ENCODE measurements around the gene TXNRD3.
A peak's percentile ranks its signal among the peaks of the same experiment; 100 is the strongest.

Gene TXNRD3

DNA sequence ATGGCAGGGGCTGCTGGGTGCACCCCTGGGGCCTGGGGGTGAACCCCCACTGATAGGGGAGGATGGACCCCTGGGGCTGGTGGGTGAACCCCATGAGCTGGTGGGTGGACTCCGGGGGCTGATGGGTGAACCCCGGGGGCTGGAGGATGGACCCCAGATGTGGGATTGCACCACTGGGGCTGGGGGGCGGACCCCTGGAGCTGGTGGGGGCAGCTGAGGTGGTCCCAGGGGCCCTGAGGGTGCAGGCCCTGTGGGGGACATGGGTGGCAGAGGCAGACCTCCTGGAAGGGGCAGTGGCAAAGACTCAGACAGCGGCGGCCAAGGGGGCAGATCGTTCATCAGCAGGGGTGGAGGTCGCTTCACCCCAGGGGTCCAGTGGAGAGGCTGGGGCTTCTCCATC, 17.4 kb upstream of the TXNRD3 start:
- DNase-seq, result no peak

DNA sequence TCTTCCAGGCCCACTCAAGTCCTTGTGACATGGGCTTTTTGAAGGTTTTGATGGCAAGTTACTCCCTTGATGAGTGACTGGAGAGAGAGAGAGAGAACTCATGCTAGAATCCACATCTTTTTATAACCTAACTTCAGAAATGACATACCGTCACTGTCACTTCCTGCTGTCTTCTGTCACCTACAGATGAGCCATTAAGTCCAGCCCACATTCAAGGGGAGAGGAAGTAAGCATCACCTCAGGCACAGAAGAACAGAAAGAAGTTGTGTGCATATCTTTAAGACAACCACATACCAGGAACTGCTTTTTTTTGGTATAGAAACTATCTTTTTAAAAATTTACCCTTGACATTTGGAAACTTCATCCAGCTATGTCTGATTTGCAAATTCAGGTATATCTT, 16.6 kb upstream of the TXNRD3 start:
- no peak for DNase-seq

DNA sequence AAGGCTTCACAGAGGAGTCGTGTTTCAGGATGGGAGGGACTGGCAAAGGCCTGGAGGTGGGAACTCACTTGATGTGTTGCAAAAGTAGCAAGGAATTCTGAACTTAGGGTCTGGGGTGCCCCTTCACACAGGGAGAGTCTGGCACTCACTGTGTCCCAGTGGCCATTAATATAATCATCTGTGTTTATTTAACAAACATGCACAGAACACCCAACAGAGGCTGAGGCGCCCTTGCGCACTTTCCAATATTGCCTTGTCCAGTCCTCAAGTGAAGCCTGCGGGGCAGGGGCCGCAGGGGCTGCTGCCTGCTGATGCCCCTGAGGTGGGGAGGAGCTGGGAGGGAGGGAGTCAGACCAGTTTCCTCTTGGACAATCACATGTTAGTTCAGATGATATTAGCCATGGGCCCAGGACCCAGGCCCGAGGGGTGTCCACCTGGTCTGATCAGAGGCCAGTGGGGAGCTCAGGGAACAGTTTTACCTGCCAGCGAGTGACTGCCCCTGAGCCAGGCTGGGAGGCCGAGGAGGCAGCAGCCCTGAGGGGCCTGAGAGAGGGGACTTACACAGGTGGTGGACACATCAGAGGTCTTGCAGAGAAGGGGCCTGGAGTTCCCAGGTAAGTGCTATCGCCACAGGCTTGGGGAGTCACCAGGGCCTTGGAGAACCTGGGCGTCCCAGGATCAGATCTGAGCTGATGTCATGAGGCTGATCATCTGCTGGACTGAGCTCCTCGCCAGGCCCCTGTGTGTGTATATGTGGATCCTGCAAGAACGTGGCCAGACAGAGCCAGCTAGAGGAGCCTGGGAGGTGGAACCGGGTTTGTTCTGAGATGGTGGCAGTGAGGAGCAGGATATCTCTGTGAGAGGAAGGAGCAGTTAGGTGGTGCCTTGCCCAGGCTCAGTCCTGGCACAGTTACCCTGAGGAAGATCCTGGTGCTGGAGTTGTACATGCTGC, 13.8 kb upstream of the TXNRD3 start:
- DNase-seq, result no peak

DNA sequence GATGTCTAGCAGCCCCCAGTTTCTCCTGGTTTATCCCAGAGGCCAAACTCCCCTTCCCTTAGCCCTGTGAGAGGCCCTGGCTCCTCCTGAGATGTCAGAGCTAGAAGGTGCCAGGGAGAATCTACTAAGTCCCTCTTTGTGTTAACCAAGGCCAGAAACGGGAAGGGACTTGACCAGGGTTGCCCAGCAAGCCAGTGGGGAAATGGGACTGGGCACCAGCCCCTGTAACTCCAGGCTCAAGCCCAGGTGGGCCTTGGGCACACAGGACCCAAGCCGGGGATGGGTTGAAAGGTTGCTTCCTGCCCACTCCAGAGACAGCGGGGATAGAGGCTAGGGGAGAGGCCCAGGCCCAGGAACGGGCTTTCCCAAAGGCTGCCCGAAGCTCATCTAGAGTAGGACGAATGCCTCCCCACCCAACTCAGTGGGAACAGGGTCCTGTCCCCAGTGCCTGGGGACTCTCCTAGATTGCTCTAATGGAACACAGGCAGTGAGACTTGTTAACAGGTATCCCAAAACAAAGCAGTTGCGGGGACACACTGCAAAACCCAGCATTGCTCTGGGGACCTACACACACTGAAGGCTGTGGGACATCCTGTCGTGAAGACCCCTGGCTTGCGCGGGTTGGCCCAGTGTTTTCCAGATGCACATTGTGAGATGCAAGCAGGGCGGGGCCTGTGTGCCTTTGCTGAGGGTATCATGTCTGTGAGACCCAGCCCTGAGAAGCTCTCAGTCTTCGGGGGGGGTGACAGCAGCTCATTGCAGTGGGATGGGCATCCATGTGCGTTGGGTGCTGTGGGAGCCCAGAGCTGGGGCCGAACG, 12.9 kb upstream of the TXNRD3 start:
- no peak for DNase-seq

DNA sequence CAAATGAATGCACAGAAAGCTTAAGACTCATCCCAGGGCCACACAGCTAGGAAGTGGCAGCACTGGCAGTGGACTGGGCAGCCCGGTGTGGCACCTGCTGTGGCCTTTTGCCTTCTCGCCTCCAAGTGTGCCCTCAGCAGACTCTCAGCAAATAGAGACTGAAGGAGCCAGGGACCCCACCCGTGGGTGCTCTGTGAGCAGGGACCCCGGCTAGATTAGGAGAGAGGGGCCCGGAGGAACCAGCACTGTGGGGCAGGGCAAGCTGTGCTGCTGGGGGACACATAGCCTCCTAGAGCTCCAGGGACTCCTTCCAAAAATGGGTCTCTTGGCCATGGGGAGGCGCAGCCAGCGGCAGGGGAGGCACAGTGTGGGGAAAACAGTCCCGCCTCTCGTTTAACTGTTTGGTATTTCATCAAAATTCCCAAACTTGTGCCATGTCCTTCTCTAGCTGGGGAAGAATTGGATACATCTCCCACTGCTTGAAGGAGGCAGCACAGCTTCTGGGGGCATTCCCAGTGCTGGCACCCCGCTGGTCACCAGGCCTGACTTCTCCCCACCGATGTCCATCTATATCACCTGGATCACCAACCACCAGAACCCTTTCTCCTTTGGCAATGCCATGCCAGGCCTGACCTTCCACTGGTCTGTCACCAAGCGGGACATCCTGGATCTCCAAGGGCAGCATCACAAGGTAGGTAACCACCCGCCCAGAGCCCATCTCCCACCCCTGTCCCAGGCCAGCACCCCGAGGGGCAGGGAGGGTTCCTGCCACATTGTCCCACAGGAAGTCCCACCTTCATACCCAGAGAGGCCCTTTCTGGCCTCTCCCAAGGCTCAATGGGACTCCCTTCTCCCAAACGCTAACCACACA, 12.0 kb upstream of the TXNRD3 start:
- no peak for DNase-seq

DNA sequence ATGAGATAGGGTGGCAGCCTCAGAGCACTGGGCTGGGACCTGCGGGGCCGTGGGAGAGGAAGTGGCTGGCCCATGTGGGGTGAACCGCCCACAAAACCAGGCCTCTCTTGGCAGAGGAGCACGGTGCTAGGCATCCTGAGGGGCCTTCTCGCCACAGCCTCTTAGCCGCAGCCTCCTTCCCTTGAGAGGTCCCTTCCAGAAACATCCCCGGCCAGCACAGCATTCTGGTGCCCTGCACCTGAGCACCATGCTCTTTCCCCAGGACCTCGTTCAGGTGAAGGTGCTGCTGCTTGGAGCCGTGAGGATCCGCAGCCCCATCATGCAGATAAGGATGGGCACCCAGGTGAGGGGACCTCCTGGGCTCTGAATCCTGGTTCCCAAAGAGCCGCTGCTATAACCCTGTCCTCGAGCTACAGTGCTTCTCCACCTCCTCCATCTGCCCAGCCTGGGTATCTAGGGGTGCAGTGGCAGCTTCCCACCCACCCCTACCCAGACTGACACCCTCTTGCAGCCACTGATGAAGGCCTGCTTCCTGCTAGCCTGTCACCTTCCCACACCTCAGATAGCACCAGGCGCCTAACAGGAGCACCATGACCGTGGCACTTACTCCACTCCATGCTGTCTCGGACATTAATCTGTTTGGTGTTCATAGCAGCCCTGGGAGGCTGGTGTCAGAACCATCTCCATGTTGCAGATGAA, 11.2 kb upstream of the TXNRD3 start:
- DNase-seq, result no peak

DNA sequence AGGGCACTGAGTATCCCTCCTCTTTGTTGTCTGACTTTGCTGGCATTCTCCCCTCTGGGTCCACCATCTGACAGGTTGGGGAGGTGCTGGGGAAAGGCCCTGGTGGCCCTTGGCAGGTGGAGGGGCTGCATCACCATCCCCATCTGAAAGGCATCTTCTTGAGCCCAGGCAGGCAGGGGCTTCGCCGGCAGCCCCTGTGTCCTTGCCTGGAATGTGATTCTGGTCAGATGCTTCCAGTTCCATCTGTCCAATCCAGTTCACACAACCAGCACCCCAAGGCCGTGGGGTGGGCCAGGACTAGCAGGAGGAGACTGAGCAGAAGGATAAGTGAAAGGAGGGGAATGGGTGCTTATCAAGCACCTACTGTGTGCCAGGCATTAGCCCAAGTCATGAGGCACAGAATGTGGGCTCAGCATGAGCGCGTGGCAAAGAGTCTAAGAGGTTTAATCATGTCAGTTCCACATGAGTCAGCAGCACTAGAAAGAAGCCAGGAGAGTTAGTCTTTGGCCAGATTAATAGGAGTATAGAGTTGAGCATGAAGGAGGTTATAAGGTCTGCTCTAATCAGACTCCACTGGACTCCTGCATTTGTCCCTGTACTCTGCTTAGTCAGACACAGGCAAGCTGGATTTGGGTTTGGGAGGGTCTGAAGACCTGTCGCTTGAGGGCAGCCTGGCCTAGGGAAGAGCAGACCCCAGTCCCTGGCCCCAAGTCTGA, 10.5 kb upstream of the TXNRD3 start:
- DNase-seq, result peak in 1 of 58 donors; percentile 11

DNA sequence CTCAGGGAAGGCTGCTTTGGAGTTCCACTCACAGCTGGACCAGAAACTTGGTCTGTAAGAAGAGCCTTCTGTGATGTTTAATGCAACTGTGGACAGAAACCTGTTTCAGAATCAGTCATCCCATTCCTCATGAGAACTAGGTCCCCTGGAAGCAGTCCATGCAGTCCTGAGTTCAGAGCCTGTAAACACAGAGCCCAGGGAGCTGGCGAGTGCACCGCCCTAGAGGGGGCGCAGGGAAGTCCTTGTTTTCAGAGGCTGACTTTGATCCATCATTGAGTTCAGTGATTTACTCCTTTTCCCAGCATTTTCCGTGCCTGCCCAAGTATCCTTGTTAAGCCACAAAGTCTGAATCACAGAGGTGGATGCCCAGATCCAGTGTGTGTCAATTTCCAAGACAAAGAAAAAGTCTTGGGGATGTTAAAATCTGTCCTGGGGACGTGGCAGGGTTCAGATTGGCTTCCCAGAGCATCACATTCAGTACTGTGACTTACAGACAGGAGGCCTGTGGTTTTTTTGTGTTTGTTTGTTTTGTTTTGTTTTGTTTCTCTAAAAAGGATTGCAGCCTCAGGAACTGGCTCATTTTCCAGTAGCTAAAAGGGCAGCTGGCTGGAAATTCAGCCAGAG, 9.8 kb upstream of the TXNRD3 start:
- peak in 1 of 58 donors; percentile 10 for DNase-seq

DNA sequence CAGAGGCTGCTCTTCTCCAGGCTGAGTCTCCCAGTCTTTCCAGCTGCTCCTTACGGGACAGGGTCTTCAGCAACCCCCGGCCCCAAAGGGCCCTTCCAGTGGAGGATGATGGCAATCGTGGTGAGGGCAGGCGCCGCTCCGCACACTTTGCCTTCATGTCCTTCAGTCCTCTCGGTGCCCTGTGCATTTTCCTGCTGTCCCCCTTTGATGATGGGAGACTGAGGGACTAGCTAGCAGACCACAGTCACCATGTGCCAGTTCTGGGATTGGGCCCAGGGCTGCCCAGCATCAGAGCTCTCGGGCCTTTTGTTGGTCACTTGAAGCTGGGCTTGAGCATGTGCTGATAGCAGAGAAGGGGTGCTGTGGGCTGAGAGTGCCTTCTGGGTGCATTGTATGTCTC, 8.8 kb upstream of the TXNRD3 start:
- DNase-seq, result no peak

DNA sequence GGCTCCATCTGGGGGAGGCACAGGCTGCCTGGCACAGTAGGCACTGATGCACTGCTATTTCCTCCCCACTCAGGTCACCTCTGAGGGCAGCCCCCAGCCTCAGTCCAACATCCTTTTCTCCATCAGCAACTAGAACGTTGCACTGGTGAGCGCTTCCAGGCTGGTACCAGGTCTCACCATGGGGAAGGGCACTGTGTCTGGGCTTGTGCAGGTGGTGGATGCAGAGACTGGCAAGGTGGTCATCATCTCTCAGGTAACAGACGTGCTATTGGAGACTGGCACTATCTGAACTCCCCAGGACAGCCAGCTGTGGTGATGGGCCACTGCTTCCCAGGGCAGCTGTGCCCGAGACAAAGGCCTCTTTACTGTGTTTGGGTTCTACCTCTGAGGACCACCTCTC, 8.3 kb upstream of the TXNRD3 start:
- no peak for DNase-seq

DNA sequence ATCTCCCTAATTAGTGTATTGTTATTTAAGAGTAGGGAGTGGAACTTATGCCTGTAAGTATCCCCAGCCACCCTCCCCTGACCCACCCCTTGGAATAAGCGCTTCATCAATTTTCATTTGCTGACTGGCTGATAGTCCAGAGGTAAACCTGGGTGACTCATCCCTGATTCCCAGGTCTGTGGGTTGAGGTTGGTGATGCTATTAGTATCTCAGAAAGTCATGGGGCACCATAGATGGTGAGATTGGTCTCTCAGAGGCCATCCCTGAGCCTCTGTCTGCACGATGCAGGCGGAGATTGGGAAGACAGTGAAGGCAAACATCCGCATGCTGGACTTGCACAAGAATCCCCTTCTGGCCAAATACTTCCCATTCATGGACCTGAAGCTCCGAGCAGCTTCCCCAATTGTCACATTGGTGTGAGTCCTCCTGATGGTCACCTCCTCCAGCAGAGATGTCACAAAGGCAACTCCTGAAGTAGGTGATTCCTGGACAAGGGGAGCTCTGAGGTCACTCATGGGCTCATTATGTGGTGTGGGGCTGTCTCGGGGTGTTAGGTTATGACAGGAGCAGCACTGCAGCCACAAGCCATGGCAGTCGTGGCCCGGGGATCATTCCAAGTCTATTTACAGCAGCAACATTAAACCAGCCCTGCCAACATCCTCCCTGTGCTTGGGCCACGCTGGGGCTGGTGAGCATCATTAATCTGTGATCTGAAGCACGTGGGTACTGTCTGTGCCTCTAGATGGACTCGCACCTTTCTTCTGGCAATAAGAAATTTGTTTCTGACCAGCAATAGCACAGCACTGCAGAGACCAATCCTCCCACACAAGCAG, 6.8 kb upstream of the TXNRD3 start:
- no peak for DNase-seq

DNA sequence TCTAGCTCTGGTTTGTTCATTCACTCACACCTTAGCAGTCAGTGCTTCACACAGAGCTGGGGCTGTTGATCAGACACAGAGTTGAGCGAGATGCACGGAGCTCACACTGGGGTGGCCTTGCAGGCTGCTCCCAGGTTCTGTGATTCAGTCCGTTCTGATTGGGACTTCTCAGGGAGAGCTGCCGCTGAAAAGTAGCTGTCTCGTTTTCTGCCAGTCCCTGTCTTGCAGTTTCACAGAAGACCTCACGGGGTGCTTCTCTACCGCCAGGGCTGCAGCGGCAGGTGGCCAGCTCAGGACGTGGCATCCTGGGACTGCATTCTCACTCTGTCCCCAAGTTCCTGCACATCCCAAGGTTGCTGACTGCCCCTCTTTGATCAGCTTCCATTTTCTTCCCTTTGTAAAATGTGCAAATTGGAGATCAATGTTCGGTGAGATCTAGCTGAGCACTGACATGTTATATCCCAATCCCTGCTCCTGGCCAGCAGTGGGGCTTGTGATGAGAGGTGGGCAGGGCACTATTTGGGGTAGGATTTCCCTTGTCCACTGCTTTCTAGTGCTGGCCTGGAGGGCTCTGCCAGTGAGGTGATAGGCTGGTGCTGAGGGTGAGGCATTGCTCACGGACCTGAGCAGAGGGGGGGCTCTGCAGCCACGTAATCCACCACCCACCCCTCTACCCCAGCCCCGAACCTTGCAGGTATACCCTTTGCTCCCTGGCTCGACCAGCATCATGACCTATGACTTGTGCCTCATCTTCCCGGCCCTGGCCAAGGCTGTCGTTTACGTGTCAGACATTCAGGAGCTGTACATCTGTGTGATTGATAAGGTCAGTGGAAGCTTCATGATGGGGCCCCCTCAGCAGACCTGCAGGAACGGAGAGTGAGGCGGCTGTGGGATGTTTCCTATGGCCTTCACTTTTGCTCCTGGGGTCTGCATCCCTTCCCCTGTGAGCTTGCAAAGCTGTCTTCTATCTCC, 5.3 kb upstream of the TXNRD3 start:
- no peak for DNase-seq

DNA sequence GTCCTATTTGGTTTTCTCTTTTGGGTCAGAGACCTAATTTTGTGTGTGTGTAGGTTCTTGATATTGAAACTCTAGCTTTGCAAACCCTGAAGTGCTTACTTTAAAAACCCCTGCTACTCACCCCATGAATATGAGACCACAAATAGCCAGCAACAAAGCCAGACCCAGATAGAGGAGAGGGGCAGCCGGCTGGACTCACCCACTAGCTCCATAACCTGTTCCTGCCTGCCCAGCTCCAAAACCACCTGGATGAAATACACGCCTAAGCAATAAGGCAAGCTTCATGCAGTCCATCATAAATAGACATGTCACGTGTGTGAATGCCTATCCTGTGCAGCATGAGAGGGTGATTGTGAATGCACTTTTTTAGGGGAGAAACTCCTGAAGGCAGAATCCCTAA, 3.7 kb upstream of the TXNRD3 start:
- no peak for DNase-seq

DNA sequence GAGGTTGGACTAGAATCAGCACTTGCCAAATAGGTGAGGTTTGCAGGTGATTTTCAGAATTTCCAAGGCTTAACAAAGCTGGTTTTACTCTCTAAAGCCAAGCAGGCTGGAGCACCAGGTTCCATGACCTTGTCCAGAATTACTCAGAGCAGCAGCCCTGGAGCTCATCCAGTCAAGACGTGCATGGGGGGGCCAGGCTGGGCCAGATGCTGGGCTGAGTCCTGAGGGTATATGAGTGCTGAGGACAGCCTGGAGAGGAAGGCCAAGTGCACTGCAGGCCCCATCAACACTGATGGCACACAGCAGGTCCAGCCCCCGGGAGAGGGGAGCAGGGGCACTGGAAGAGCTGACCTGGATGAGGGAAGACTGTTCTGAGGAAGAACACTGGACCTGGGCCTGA, 3.0 kb upstream of the TXNRD3 start:
- no peak for DNase-seq

DNA sequence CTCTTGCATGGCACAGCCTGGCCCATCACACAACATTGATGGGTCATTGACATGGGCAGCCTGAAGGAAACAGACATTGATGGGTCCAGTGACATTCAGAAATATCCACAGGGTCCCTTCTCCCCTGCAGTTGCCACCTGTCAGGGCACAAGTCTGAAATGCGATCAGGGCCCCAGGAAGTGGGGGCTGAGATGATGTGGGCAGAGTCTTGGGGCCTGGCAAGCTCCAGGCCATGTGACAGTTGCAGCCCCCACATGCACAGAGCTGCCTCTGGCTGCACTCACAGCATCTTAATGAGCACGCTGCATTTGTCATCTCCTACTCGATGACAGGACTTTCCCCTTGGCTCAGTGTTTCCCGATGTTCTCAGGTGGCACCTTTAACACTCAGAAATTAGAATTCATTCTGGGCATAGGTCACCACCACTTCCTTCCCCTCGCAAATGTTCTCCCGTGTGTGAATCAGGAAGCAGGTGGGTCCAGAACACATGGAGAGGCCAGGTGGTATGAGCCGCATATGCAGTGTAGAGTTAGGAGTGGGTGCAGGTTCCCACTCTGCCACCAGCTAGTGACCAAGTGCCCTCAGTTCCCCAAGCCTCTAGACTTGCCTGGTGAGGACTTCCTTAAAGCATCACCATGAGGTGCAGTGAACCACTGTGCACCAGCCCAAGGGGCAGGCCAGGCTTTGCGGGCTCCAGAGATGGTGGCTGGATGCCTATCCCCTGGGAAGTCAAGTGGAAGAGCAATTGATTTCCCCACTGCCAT, 1.6 kb upstream of the TXNRD3 start:
- no peak for DNase-seq

DNA sequence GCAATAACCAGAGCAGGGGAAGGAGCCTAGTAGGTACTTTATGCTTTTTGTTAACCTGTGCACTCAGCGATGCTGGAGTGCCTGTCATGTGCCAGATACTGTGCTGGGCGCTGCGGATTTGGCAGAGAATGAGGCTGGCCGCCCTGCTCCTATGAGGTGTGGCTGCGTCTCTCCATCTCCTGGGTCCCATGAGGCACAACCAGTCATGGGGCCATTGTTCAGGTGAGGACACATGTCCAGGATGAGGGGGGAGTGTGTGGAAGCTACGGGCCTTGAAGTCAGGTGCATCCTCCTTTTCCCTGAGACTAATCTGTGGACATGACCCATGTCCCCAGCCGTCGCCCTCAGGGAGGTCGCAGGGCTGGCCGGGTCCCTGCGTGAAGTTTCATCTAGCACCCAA, 963 bp upstream of the TXNRD3 start:
- DNase-seq, result no peak
